Loucy (cell line): ENCODE measurements around the gene SRXN1.

Experiments used
- H2AFZ ChIP-seq: fragments of 200-600 bp; sonication (generic); 2 replicates; pipeline ENCODE4 v1.6.0; 2016; ENCODE audit warnings: antibody characterized with exemption, mild to moderate bottlenecking, low read length, moderate library complexity
- H3F3A ChIP-seq: fragments of 200-600 bp; 2 replicates; pipeline ENCODE4 v1.6.0; 2016; ENCODE audit warnings: antibody characterized with exemption, low read depth, mild to moderate bottlenecking
- H3K27me3 ChIP-seq: fragments of 200-600 bp; sonication (generic); 2 replicates; pipeline ENCODE4 v1.6.1; 2014; ENCODE audit warnings: low read length, mild to moderate bottlenecking; ENCODE audit not compliant: insufficient read depth, poor library complexity, severe bottlenecking
- H3K36me3 ChIP-seq: fragments of 200-600 bp; sonication (generic); 2 replicates; pipeline ENCODE4 v1.6.1; 2016; ENCODE audit warnings: low read length; ENCODE audit not compliant: insufficient read depth
- H3K4me1 ChIP-seq: fragments of 200-600 bp; sonication (generic); 2 replicates; pipeline ENCODE4 v1.5.1; 2014; ENCODE audit warnings: low read length, mild to moderate bottlenecking; ENCODE audit not compliant: insufficient read depth, poor library complexity, severe bottlenecking
- H3K4me2 ChIP-seq: fragments of 200-600 bp; sonication (generic); 2 replicates; pipeline ENCODE4 v1.6.0; 2014; ENCODE audit warnings: antibody characterized with exemption, low read length, low read depth, mild to moderate bottlenecking; ENCODE audit not compliant: poor library complexity, severe bottlenecking
- H3K4me3 ChIP-seq: fragments of 200-600 bp; sonication (generic); 2 replicates; pipeline ENCODE4 v1.5.1; 2014; ENCODE audit warnings: low read length, mild to moderate bottlenecking, mixed read lengths; ENCODE audit not compliant: poor library complexity, severe bottlenecking
- H3K79me2 ChIP-seq: fragments of 200-600 bp; sonication (generic); 2 replicates; pipeline ENCODE4 v1.6.1; 2014; ENCODE audit warnings: low read length; ENCODE audit not compliant: insufficient read depth
- H3K9ac ChIP-seq: fragments of 200-600 bp; sonication (generic); 2 replicates; pipeline ENCODE4 v1.6.0; 2014; ENCODE audit warnings: mild to moderate bottlenecking, low read depth, low read length, moderate library complexity; ENCODE audit not compliant: poor library complexity, severe bottlenecking
- H3K9me2 ChIP-seq: fragments of 200-600 bp; sonication (generic); replicated peaks from 2 replicates; pipeline ENCODE4 v1.6.1; 2016; ENCODE audit warnings: low read depth, low read length, mixed read lengths
- H3K9me3 ChIP-seq: fragments of 200-600 bp; sonication (generic); 2 replicates; pipeline ENCODE4 v1.6.1; 2014; ENCODE audit warnings: mild to moderate bottlenecking, antibody characterized with exemption, low read length, low read depth; ENCODE audit not compliant: insufficient read depth
- H4K20me1 ChIP-seq: fragments of 200-600 bp; sonication (generic); 2 replicates; pipeline ENCODE4 v1.6.0; 2014; ENCODE audit warnings: antibody characterized with exemption, low read length, mild to moderate bottlenecking; ENCODE audit not compliant: insufficient read depth, poor library complexity, severe bottlenecking
- EZH2phosphoT487 ChIP-seq: fragments of 200-600 bp; IDR thresholded peaks from 2 replicates; pipeline ENCODE4 v1.6.1; 2018; ENCODE audit warnings: antibody characterized with exemption, mild to moderate bottlenecking, moderate library complexity, borderline replicate concordance
- TF ChIP-seq, protein P1 (sequence below): fragments of 200-600 bp; sonication (generic); conservative IDR thresholded peaks from 2 replicates; pipeline ENCODE4 v1.5.1; 2014; ENCODE audit warnings: mild to moderate bottlenecking, antibody characterized with exemption, low read length

The SRXN1 gene

GRCh38 chr20:662277-663192 is 9.5 kb upstream of the SRXN1 start:
- no peaks in the 10 kb centered on the region for H4K20me1 ChIP-seq
- TF ChIP-seq, protein P1, sequence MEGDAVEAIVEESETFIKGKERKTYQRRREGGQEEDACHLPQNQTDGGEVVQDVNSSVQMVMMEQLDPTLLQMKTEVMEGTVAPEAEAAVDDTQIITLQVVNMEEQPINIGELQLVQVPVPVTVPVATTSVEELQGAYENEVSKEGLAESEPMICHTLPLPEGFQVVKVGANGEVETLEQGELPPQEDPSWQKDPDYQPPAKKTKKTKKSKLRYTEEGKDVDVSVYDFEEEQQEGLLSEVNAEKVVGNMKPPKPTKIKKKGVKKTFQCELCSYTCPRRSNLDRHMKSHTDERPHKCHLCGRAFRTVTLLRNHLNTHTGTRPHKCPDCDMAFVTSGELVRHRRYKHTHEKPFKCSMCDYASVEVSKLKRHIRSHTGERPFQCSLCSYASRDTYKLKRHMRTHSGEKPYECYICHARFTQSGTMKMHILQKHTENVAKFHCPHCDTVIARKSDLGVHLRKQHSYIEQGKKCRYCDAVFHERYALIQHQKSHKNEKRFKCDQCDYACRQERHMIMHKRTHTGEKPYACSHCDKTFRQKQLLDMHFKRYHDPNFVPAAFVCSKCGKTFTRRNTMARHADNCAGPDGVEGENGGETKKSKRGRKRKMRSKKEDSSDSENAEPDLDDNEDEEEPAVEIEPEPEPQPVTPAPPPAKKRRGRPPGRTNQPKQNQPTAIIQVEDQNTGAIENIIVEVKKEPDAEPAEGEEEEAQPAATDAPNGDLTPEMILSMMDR: no peak
- no peak for TF ChIP-seq EZH2phosphoT487
- H3K9me3 ChIP-seq: no peaks in the 10 kb centered on the region
- no peaks in the 10 kb centered on the region for H3K36me3 ChIP-seq
- no peaks in the 10 kb centered on the region for H3F3A ChIP-seq
- H3K79me2 ChIP-seq: no peaks in the 10 kb centered on the region
- H3K4me3 ChIP-seq: no peak overlapping the region
- no peak overlapping the region for H2AFZ ChIP-seq
- H3K4me1 ChIP-seq: peaks cover 8% of the 10 kb centered on the region
- no peak overlapping the region for H3K4me2 ChIP-seq
- no peak overlapping the region for H3K9ac ChIP-seq
- H3K27me3 ChIP-seq: no peaks in the 10 kb centered on the region
- H3K9me2 ChIP-seq: no peaks in the 10 kb centered on the region

- Histone ChIP-seq H3F3A (no peaks in the 10 kb centered on the region), H3K36me3 (no peaks in the 10 kb centered on the region), H3K9me3 (no peaks in the 10 kb centered on the region), H2AFZ (no peak overlapping the region), H3K9ac (no peak overlapping the region), H3K79me2 (no peaks in the 10 kb centered on the region), H3K9me2 (no peaks in the 10 kb centered on the region), H3K4me2 (no peak overlapping the region), H3K4me3 (no peak overlapping the region), H3K27me3 (no peaks in the 10 kb centered on the region), H4K20me1 (no peaks in the 10 kb centered on the region), H3K4me1 (peaks cover 8% of the 10 kb centered on the region)
- TF ChIP-seq, protein P1: no peak
- TF ChIP-seq EZH2phosphoT487: no peak
These were observed 8.7 kb upstream of the SRXN1 start for GRCh38 chr20:661474-662270.

DNA sequence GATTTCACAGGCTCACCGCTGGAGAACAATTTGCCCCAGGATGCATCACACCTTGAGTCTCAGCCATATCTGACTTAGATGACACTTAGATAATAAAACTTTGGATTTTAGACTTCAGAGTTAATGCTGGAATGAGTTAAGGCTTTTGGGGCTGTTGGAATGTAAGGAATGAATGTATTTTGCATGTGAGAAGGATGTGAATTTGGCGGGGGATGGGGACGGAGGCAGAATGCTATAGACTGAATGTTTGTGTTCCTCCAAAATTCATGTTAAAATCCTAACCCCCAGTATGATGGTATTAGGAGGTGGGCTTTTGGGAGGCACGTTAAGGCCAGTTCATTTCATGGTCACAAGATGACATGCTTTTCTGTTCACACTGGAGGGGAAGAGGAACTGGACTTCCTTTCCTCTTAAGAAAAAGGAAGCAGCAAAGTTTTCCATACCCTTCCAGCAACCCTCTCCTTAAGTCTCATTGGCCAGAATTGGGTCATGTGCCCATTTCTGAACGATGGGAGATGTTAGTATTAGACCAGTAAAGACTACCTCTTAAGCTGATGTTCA is 5.8 kb upstream of the SRXN1 start:
- Histone ChIP-seq H3K4me1 (peaks cover 8% of the 10 kb centered on the region), H3K9me3 (no peaks in the 10 kb centered on the region), H3K36me3 (no peaks in the 10 kb centered on the region), H3F3A (no peaks in the 10 kb centered on the region), H3K9ac (no peak overlapping the region), H3K4me2 (no peak overlapping the region), H3K4me3 (no peak overlapping the region), H3K9me2 (no peaks in the 10 kb centered on the region), H4K20me1 (no peaks in the 10 kb centered on the region), H3K27me3 (no peaks in the 10 kb centered on the region), H3K79me2 (no peaks in the 10 kb centered on the region), H2AFZ (no peak overlapping the region)
- no peak for TF ChIP-seq EZH2phosphoT487
- TF ChIP-seq, protein P1: no peak
